B cell (primary cell): Measurements from ENCODE around the gene FMN2. TPM values are rescaled to one million over a fixed set of nuclear protein-coding genes. Genes with fewer than 3 reads are reported as not detected.

Experiments used
- ATAC-seq: fragments of 200-7000 bp; cut with Tn5 transposase; one replicate; pipeline ENCODE4 v1.10.0; 2021; ENCODE audit warnings: low read depth, mild to moderate bottlenecking, moderate number of reproducible peaks, moderate library complexity
- CTCF ChIA-PET: fragments of 350-600 bp; sonication (Branson Sonifier 250); formaldehyde crosslinking; loops from one replicate; lab custom pipeline; 2021; ENCODE audit warnings: antibody characterized with exemption, inconsistent platforms; lab: Charles Lee
- POLR2A ChIA-PET: fragments of 350-600 bp; sonication (Branson Sonifier 250); formaldehyde crosslinking; loops from one replicate; lab custom pipeline; 2021; ENCODE audit warnings: antibody characterized with exemption; lab: Charles Lee
- DNase-seq: peaks from one replicate; pipeline ENCODE4 v3.0.0; 2013
- H2AFZ ChIP-seq: 2 replicates; pipeline ENCODE4 v1.6.1; 2012; ENCODE audit warnings: mild to moderate bottlenecking, low read depth, low read length; ENCODE audit not compliant: insufficient read depth, poor library complexity, severe bottlenecking
- H3K27ac ChIP-seq, 2 donors: 1 replicate in 1 of 2; 2 replicates in 1 of 2; pipeline ENCODE4 v1.5.1; 2012 to 2013; ENCODE audit warnings: low read length in 2 of 2, mild to moderate bottlenecking in 2 of 2, moderate library complexity in 1 of 2
- H3K27me3 ChIP-seq, 4 experiments: fragments of 200-600 bp in 1 of 4; sonication (generic) in 1 of 4; replicated peaks in 1 of 4; 1 replicate in 2 of 4; 2 replicates in 2 of 4; pipeline versions ENCODE4 v1.6.1 to v1.7.0; 2013 to 2016; ENCODE audit warnings: low read length in 3 of 4, mild to moderate bottlenecking in 2 of 4, mixed read lengths in 1 of 4, moderate library complexity in 1 of 4; ENCODE audit not compliant: insufficient read depth in 4 of 4, control insufficient read depth in 3 of 4; ENCODE audit errors: control extremely low read depth in 1 of 4
- H3K36me3 ChIP-seq, 2 experiments: replicated peaks in 1 of 2; 1 replicate in 1 of 2; 2 replicates in 1 of 2; pipeline versions ENCODE4 v1.6.1 to v1.7.1; 2013; ENCODE audit warnings: low read length in 1 of 2; ENCODE audit not compliant: insufficient read depth in 2 of 2, control insufficient read depth in 1 of 2; ENCODE audit errors: control extremely low read depth in 1 of 2, extremely low read depth in 1 of 2
- H3K4me1 ChIP-seq, 2 donors: fragments of 200-600 bp in 1 of 2; sonication (generic) in 1 of 2; 1 replicate in 1 of 2; 2 replicates in 1 of 2; pipeline versions ENCODE4 v1.5.1 to v1.6.1; 2013 to 2017; ENCODE audit warnings: low read length in 2 of 2; ENCODE audit not compliant: control insufficient read depth in 2 of 2, insufficient read depth in 2 of 2
- H3K4me2 ChIP-seq: replicated peaks from 2 replicates; pipeline ENCODE3; 2012; ENCODE audit warnings: mild to moderate bottlenecking, low read depth, low read length; ENCODE audit not compliant: poor library complexity, severe bottlenecking
- H3K4me3 ChIP-seq, 5 experiments: fragments of 200-600 bp in 1 of 5; sonication (generic) in 1 of 5; 1 replicate in 3 of 5; 2 replicates in 2 of 5; pipeline versions ENCODE4 v1.5.1 to v1.7.0; 2011 to 2016; ENCODE audit warnings: low read length in 4 of 5, mild to moderate bottlenecking in 4 of 5, low read depth in 2 of 5, control low read depth in 1 of 5, moderate library complexity in 1 of 5; ENCODE audit not compliant: insufficient read depth in 1 of 5; ENCODE audit errors: control extremely low read depth in 1 of 5, extremely low read depth in 1 of 5
- H3K79me2 ChIP-seq: fragments of 200-600 bp; sonication (generic); one replicate; pipeline ENCODE4 v1.6.0; 2016; ENCODE audit warnings: low read length; ENCODE audit not compliant: control insufficient read depth, insufficient read depth
- H3K9ac ChIP-seq: fragments of 200-600 bp; sonication (generic); 2 replicates; pipeline ENCODE4 v1.6.1; 2017; ENCODE audit warnings: mild to moderate bottlenecking, low read length, moderate library complexity
- H3K9me3 ChIP-seq, 3 donors: one replicate each; pipeline versions ENCODE4 v1.6.1 to v1.7.1; 2013; ENCODE audit warnings: low read length in 2 of 3; ENCODE audit not compliant: control insufficient read depth in 2 of 3, insufficient read depth in 1 of 3; ENCODE audit errors: control extremely low read depth in 1 of 3
- H4K20me1 ChIP-seq: 2 replicates; pipeline ENCODE4 v1.6.0; 2012; ENCODE audit warnings: mild to moderate bottlenecking, low read length; ENCODE audit not compliant: insufficient read depth, control insufficient read depth, poor library complexity, severe bottlenecking
- H3K27ac Mint-ChIP-seq: one replicate; pipeline ENCODE4 v1.8.0; 2021; ENCODE audit warnings: mixed read lengths
- H3K27me3 Mint-ChIP-seq: one replicate; pipeline ENCODE4 v1.8.0; 2021; ENCODE audit warnings: mixed read lengths
- H3K4me1 Mint-ChIP-seq: one replicate; pipeline ENCODE4 v1.8.0; 2021; ENCODE audit warnings: mixed read lengths
- H3K4me3 Mint-ChIP-seq: one replicate; pipeline ENCODE4 v1.8.0; 2021; ENCODE audit warnings: mixed read lengths
- H3K9me3 Mint-ChIP-seq: one replicate; pipeline ENCODE4 v1.8.0; 2022; ENCODE audit warnings: mixed read lengths; ENCODE audit not compliant: insufficient read depth
- CTCF ChIP-seq: fragments of 200-600 bp; IDR thresholded peaks from one replicate; pipeline ENCODE4 v1.8.0; 2022; ENCODE audit warnings: antibody characterized with exemption, mild to moderate bottlenecking
- EZH2 ChIP-seq: IDR thresholded peaks from 2 replicates; pipeline ENCODE4 v1.6.1; 2012; ENCODE audit warnings: borderline replicate concordance, low read depth, mild to moderate bottlenecking, moderate library complexity, low read length; ENCODE audit not compliant: insufficient read depth, poor library complexity, severe bottlenecking
- WGBS: methylation state at CpG from one replicate; pipeline ENCODE4 v1.1.5; 2013; ENCODE audit warnings: missing lambda C conversion rate; ENCODE audit not compliant: insufficient coverage; 5-methylcytosine and 5-hydroxymethylcytosine counted together
- intact Hi-C: fragments of 100-400 bp; cut with micrococcal nuclease; formaldehyde crosslinking; loops from one replicate; pipeline ENCODE4 v1.10.0; 2022
- polyA plus RNA-seq: library from polyadenylated mRNA; depleted of rRNA; stranded (reverse); fragments of >200 nt; gene quantifications from 2 replicates; pipeline ENCODE4 v1.2.3, GENCODE V29; 2012
- total RNA-seq, 2 donors: library from RNA; stranded (reverse); fragments of 120-200 nt in 1 of 2; gene quantifications; 1 replicate in 1 of 2; 2 replicates in 1 of 2; pipeline versions ENCODE4 v1.2.3 to v1.2.4, GENCODE V29; 2013 to 2022

FMN2 gene
- total and polyA plus RNA-seq, 2 donors (not counting 1 experiment from before 2014, with no cell fraction given), result not detected

DNA sequence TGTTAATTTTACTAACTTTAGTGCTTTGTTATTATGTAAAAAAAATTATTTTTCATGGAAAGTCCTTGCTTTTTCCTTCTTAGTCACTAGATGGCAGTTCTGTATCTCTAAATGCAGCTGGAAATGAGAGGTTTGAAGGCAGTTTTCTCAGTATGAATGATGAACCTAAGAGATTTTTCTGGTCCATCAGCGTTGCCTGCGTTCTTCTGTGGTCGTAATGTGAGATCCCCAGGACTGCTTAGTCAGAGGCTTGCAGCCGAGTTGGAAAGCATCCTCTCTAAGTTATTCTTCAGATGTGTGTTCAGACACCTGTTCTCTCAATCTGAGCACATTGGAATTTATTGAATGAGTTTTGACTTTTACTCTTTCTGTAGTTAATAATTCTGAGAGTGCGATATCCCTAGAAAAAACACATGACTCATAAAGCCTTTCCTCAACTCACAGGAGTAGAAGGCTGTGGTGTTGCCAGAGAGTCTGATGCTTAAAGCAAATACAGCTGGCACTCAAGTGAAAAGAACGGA lies 99.3 kb downstream of the FMN2 start:
- no peaks in the 10 kb centered on the region for H4K20me1 ChIP-seq

DNA sequence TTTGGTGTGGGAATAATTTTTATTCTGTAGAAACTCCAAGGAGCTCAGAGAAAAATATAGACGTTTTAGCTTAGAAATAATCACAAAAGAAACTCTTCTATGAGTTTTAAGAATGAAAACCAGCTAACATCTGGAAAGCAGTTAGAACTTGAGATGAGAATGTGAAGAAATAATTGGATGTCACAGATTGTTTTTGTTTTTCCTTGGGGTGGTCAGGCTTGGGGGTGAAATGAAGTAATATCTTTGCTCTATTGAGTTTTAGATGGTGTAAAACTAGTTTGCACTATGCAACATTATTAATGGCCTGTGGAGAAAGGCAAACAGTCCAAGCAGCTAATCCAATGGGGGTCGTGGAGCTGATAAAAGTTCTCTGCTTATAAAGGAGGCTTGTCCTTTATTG lies 101.2 kb downstream of the FMN2 start:
- no peaks in the 10 kb centered on the region for H3K9me3 Mint-ChIP-seq
- ChIA-PET POLR2A (no interaction called here), CTCF (no interaction called here)
- no peaks in the 10 kb centered on the region for H3K9me3 ChIP-seq
- H2AFZ ChIP-seq, result no peak overlapping the region
- ATAC-seq (no peak), DNase-seq (no peak)
- H3K27ac ChIP-seq, result no peak overlapping the region
- no peak overlapping the region for H3K4me3 Mint-ChIP-seq
- no peak overlapping the region for H3K27ac Mint-ChIP-seq
- no peaks in the 10 kb centered on the region for H3K4me1 Mint-ChIP-seq
- H3K4me2 ChIP-seq, result no peak overlapping the region
- peaks cover 4% of the 10 kb centered on the region for H3K27me3 Mint-ChIP-seq
- no peaks in the 10 kb centered on the region for H4K20me1 ChIP-seq
- intact Hi-C loops, result no loop called here
- WGBS, result 63% methylated on average over 1 of the region's 2 CpGs
- H3K9ac ChIP-seq, result no peak overlapping the region
- TF ChIP-seq CTCF (no peak), EZH2 (no peak)
- no peak overlapping the region for H3K4me3 ChIP-seq
- H3K4me1 ChIP-seq, result no peaks in the 10 kb centered on the region
- H3K27me3 ChIP-seq, result no peaks in the 10 kb centered on the region
- no peaks in the 10 kb centered on the region for H3K36me3 ChIP-seq
- H3K79me2 ChIP-seq, result no peaks in the 10 kb centered on the region

More for the DNA sequence above, 99.3 kb downstream of the FMN2 start:
- no peaks in the 10 kb centered on the region for H3K9me3 Mint-ChIP-seq
- H3K4me1 ChIP-seq, result no peaks in the 10 kb centered on the region
- ATAC-seq (no peak), DNase-seq (no peak)
- no peak overlapping the region for H3K27ac Mint-ChIP-seq
- H3K79me2 ChIP-seq, result no peaks in the 10 kb centered on the region
- peaks cover 11% of the 10 kb centered on the region for H3K27me3 Mint-ChIP-seq
- no peak for TF ChIP-seq EZH2
- TF ChIP-seq CTCF, result no peak
- intact Hi-C loops, result no loop called here
- no peak overlapping the region for H3K9ac ChIP-seq
- no peaks in the 10 kb centered on the region for H3K9me3 ChIP-seq
- no peak overlapping the region for H3K4me3 ChIP-seq
- WGBS, result 7% methylated on average over 3 of the region's 6 CpGs
- H3K27me3 ChIP-seq, result no peaks in the 10 kb centered on the region
- H3K4me2 ChIP-seq, result no peak overlapping the region
- no peaks in the 10 kb centered on the region for H3K36me3 ChIP-seq
- H3K4me3 Mint-ChIP-seq, result no peak overlapping the region
- no peaks in the 10 kb centered on the region for H3K4me1 Mint-ChIP-seq
- POLR2A ChIA-PET, result no interaction called here
- H2AFZ ChIP-seq, result no peak overlapping the region
- no peak overlapping the region for H3K27ac ChIP-seq
- CTCF ChIA-PET, result interaction anchor here (1.3 kb wide), 1 partner anchor 9 kb away, joined by 6 read pairs; no protein-coding TSS in a partner anchor
